Astrocyte of the spinal cord (primary cell): ENCODE results near the gene LFNG.

Experiments
- DNase-seq: peaks from one replicate; pipeline ENCODE4 v3.0.0; 2011; ENCODE audit warnings: low read depth, low spot score
- H3K4me3 ChIP-seq: 2 replicates; pipeline ENCODE4 v1.5.1; 2011; ENCODE audit warnings: low read depth, mild to moderate bottlenecking, low read length, moderate library complexity
- CTCF ChIP-seq: IDR thresholded peaks from 2 replicates; pipeline ENCODE4 v1.5.1; 2012; ENCODE audit warnings: low read depth, mild to moderate bottlenecking, low read length, inconsistent platforms
- in situ Hi-C: cut with HindIII; loops from 2 replicates; pipeline ENCODE4 v1.10.0; 2017; ENCODE audit warnings: low sequenced_read_pairs

Gene LFNG

GRCh38 chr7:2501947-2502646 lies 17.5 kb upstream of the LFNG start:
- in situ Hi-C loops: no loop called here
- no peak for DNase-seq
- TF ChIP-seq CTCF: no peak
- no peak overlapping the region for H3K4me3 ChIP-seq

- no peak for DNase-seq
- in situ Hi-C loops: no loop called here
- TF ChIP-seq CTCF: no peak
- H3K4me3 ChIP-seq: no peak overlapping the region
Measured at GRCh38 chr7:2502647-2502966, 17.0 kb upstream of the LFNG start.

GRCh38 chr7:2503056-2503941 lies 16.3 kb upstream of the LFNG start:
- no peak for DNase-seq
- in situ Hi-C loops: no loop called here
- no peak for TF ChIP-seq CTCF
- H3K4me3 ChIP-seq: no peak overlapping the region

GRCh38 chr7:2504128-2504888 lies 15.3 kb upstream of the LFNG start:
- in situ Hi-C loops: no loop called here
- DNase-seq: no peak
- H3K4me3 ChIP-seq: no peak overlapping the region
- TF ChIP-seq CTCF: no peak

GRCh38 chr7:2504889-2505375 lies 14.6 kb upstream of the LFNG start:
- TF ChIP-seq CTCF: no peak
- DNase-seq: no peak
- in situ Hi-C loops: no loop called here
- H3K4me3 ChIP-seq: no peak overlapping the region

- no peak for DNase-seq
- no peak overlapping the region for H3K4me3 ChIP-seq
- in situ Hi-C loops: no loop called here
- TF ChIP-seq CTCF: no peak
Measured at GRCh38 chr7:2505401-2505800, 14.2 kb upstream of the LFNG start.
